Measurements from ENCODE around the gene FBRSL1.

Gene FBRSL1

DNA sequence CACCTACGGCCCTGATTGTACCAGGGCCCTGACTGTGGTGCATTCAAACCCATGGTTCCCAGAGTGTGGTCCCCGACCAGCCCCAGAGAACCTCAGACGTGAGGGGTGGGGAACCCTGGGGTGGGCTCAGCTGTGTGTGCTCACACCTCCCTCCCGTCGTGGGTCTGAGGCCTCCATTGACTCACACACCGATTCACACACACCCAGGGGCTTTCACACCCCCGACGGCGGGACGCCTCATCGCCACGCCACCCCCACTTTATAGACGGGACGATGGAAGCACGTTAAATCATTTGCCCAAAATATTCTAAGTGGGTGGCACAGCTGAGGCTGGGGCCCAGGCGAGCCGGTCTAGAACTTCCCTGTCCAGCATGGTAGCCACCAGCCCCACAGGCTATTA lies 3.4 kb upstream of the FBRSL1 start:
- TF ChIP-seq, protein P1, sequence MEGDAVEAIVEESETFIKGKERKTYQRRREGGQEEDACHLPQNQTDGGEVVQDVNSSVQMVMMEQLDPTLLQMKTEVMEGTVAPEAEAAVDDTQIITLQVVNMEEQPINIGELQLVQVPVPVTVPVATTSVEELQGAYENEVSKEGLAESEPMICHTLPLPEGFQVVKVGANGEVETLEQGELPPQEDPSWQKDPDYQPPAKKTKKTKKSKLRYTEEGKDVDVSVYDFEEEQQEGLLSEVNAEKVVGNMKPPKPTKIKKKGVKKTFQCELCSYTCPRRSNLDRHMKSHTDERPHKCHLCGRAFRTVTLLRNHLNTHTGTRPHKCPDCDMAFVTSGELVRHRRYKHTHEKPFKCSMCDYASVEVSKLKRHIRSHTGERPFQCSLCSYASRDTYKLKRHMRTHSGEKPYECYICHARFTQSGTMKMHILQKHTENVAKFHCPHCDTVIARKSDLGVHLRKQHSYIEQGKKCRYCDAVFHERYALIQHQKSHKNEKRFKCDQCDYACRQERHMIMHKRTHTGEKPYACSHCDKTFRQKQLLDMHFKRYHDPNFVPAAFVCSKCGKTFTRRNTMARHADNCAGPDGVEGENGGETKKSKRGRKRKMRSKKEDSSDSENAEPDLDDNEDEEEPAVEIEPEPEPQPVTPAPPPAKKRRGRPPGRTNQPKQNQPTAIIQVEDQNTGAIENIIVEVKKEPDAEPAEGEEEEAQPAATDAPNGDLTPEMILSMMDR (IDR thresholded peaks at IDR 0.05; ENCODE audit: low read depth, low read length, missing control alignments): no peak

GRCh38 chr12:132487311-132487741 lies 2.6 kb upstream of the FBRSL1 start:
- H3K4me3 ChIP-seq (ENCODE audit: low read depth, low read length): no peak overlapping the region
- in situ Hi-C loops (cut with HindIII; ENCODE audit: low sequenced_read_pairs): no loop called here
- DNase-seq (ENCODE audit: low read depth): no peak
- TF ChIP-seq, protein P1 (IDR thresholded peaks at IDR 0.05; ENCODE audit: low read depth, low read length, missing control alignments): no peak

More for the DNA sequence above, 3.4 kb upstream of the FBRSL1 start:
- in situ Hi-C loops (cut with HindIII; ENCODE audit: low sequenced_read_pairs): no loop called here
- no peak overlapping the region for H3K4me3 ChIP-seq (ENCODE audit: low read depth, low read length)
- no peak for DNase-seq (ENCODE audit: low read depth)

- TF ChIP-seq, protein P1 (IDR thresholded peaks at IDR 0.05; ENCODE audit: low read depth, low read length, missing control alignments): no peak
- no peak for DNase-seq (ENCODE audit: low read depth)
- H3K4me3 ChIP-seq (ENCODE audit: low read depth, low read length): no peak overlapping the region
- in situ Hi-C loops (cut with HindIII; ENCODE audit: low sequenced_read_pairs): no loop called here
These were observed 1.5 kb upstream of the FBRSL1 start for GRCh38 chr12:132488127-132489077.

DNA sequence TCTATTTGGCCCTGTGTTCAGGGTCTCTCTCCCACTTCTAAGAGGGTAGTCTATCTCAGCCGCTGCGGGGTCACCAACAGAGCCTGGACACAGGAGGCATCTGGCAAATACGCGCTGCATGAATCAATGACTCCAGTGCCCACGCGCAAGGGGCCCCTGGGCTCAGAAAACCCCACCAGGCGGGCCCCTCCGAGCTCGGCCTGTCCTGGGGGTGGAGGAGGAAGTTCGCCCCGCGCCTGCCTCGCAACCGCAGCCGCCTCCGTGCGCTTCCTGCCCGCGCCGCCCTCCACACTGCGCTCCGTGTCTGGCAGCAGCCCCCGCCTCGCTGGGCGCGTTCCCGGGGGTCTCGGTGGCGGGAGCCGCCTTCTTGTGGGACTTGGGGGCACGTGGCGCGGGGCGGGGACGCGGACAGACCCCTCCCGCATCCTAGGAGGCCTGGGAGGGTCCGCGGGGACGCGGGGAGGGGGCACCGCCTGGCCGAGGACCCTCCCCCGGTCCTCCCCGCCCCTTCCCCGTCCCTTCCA lies 811 bp upstream of the FBRSL1 start:
- TF ChIP-seq, protein P1 (IDR thresholded peaks at IDR 0.05; ENCODE audit: low read depth, low read length, missing control alignments): no peak
- DNase-seq (ENCODE audit: low read depth): no peak
- in situ Hi-C loops (cut with HindIII; ENCODE audit: low sequenced_read_pairs): no loop called here
- peak overlapping the region; percentile 49 for H3K4me3 ChIP-seq (ENCODE audit: low read depth, low read length)

GRCh38 chr12:132490422-132491137 lies 629 bp downstream of the FBRSL1 start:
- TF ChIP-seq, protein P1 (IDR thresholded peaks at IDR 0.05; ENCODE audit: low read depth, low read length, missing control alignments): no peak
- in situ Hi-C loops (cut with HindIII; ENCODE audit: low sequenced_read_pairs): no loop called here
- no peak for DNase-seq (ENCODE audit: low read depth)
- H3K4me3 ChIP-seq (ENCODE audit: low read depth, low read length): peak overlapping the region; percentile 65

DNA sequence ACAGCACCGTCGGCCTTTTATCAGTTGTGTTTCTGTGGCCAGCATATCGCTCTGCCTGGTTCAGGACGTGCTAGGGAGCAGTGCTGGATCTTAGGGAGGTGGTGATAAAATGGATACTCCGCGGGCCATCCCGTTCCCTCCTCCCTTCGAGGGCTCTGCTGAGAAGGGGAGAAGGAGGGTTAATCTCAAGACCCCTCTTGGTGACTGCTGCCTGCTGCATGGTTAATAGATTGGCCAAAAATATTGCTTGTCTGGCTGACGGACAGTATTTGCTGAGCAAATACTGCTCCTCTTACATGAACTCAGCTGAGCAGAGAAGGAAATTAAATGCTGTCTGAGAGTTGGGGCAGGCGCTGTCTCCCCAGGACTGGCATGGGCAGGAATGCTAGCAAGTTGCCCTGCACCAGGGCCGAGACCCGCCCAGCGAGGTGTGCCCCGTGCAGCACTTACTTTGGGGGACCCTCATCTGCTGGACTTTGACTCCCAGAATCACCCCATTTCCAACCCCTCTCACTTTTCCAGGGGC lies 1.2 kb downstream of the FBRSL1 start:
- TF ChIP-seq, protein P1 (IDR thresholded peaks at IDR 0.05; ENCODE audit: low read depth, low read length, missing control alignments): no peak
- in situ Hi-C loops (cut with HindIII; ENCODE audit: low sequenced_read_pairs): no loop called here
- DNase-seq (ENCODE audit: low read depth): no peak
- H3K4me3 ChIP-seq (ENCODE audit: low read depth, low read length): peak overlapping the region; percentile 65

All from astrocyte of the cerebellum (primary cell).